Activated naive CD8-positive, alpha-beta T cell treated with anti-CD3 and anti-CD28 coated beads, Interleukin-2, amount 50 U/mL, for 24 hours (primary cell): ENCODE results near the gene DNAJB11.
A peak's percentile ranks its signal among the peaks of the same experiment; 100 is the strongest.
"Not testable (repeated sequence)": the region's sequence is repeated elsewhere in the genome, so short reads cannot be mapped to it uniquely, and the experiment has no call there.

Experiments used
- ATAC-seq: fragments of 150-1000 bp; cut with Tn5 transposase; one replicate; pipeline ENCODE4 v1.10.0; 2021
- DNase-seq: peaks from one replicate; pipeline ENCODE4 v3.0.0; 2021
- H3K27ac Mint-ChIP-seq: one replicate; pipeline ENCODE4 v1.8.0; 2021; ENCODE audit warnings: mild to moderate bottlenecking, mixed read lengths
- H3K27me3 Mint-ChIP-seq: one replicate; pipeline ENCODE4 v1.8.0; 2021; ENCODE audit warnings: mixed read lengths
- H3K36me3 Mint-ChIP-seq: one replicate; pipeline ENCODE4 v1.8.0; 2021; ENCODE audit warnings: low read depth, mixed read lengths
- H3K4me1 Mint-ChIP-seq: one replicate; pipeline ENCODE4 v1.8.0; 2021; ENCODE audit warnings: mixed read lengths
- H3K4me3 Mint-ChIP-seq: one replicate; pipeline ENCODE4 v1.8.0; 2021; ENCODE audit warnings: mild to moderate bottlenecking, moderate library complexity, mixed read lengths
- H3K9me3 Mint-ChIP-seq: one replicate; pipeline ENCODE4 v1.8.0; 2021; ENCODE audit warnings: mixed read lengths

The DNAJB11 gene

GRCh38 chr3:186570096-186570940 is at the start of gene DNAJB11:
Gene DNAJB11, plus strand, starts transcription at chr3:186570720. Its CDS starts 178 bp downstream, at chr3:186570898.
- ATAC-seq: peak; percentile 90
- peak within 1 kb of the TSS; percentile 97 for H3K4me3 Mint-ChIP-seq
- H3K36me3 Mint-ChIP-seq: peaks cover 28% of the 10 kb centered on the region
- peaks cover 60% of the 10 kb centered on the region for H3K4me1 Mint-ChIP-seq
- peak within 1 kb of the TSS; percentile 91 for H3K27ac Mint-ChIP-seq
- H3K27me3 Mint-ChIP-seq: peaks cover 3% of the 10 kb centered on the region
- peak; percentile 97 for DNase-seq
- no peaks in the 10 kb centered on the region for H3K9me3 Mint-ChIP-seq

- DNase-seq (peak; percentile 54), ATAC-seq (peak; percentile 70)
- Mint-ChIP-seq H3K27me3 (no peaks in the 10 kb centered on the region), H3K27ac (peak overlapping the region; percentile 70), H3K4me1 (peaks cover 68% of the 10 kb centered on the region), H3K9me3 (peaks cover 11% of the 10 kb centered on the region), H3K4me3 (no peak overlapping the region), H3K36me3 (peaks cover 3% of the 10 kb centered on the region)
These were observed 49.3 kb upstream of the DNAJB11 start for GRCh38 chr3:186520957-186521842.

DNA sequence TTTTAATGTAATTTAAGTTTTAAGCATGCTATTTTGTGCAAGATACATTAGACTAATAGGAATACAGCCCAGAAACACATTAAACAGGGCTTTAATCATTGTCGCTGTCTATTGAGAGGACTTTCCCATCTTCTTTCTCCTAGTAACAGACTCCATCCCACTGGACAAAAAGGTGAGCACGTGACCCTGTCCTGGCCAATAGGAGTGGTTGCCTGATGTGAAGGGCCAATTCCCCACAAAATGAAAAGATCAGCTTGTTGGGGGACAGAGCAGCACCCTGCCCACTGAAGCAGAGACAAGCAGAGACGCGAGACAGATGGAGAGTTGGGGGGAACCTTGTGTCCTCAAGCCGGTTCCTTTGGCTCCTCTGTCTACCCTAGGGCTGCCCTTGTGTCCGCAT is 47.5 kb upstream of the DNAJB11 start:
- ATAC-seq: no peak
- H3K4me1 Mint-ChIP-seq: peaks cover 66% of the 10 kb centered on the region
- no peaks in the 10 kb centered on the region for H3K9me3 Mint-ChIP-seq
- H3K27ac Mint-ChIP-seq: no peak overlapping the region
- H3K36me3 Mint-ChIP-seq: no peaks in the 10 kb centered on the region
- H3K27me3 Mint-ChIP-seq: no peaks in the 10 kb centered on the region
- no peak for DNase-seq
- no peak overlapping the region for H3K4me3 Mint-ChIP-seq

DNA sequence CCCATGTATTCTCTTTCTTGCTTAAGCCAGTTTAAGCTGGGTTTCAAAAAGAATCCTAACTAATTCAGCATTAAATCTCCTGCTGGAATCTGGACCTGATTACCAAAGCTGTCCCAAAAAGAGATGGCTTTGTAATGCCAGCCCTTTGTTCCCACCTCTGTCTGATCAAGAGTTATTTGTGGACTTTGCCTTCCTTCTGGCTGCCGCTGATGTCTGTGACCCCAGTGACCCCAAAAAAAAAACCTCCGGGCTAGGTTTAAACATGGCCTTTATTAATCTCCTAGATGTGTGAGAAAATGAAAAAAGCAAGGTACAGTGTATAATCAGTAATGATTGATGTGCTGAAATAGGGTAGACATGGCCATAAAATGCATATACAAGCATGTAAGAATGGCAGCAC is 47.1 kb upstream of the DNAJB11 start:
- Mint-ChIP-seq H3K27me3 (no peaks in the 10 kb centered on the region), H3K4me1 (peaks cover 66% of the 10 kb centered on the region), H3K9me3 (no peaks in the 10 kb centered on the region), H3K4me3 (no peak overlapping the region), H3K27ac (no peak overlapping the region), H3K36me3 (no peaks in the 10 kb centered on the region)
- DNase-seq (no peak), ATAC-seq (no peak)

GRCh38 chr3:186524616-186525015 is 45.9 kb upstream of the DNAJB11 start:
- Mint-ChIP-seq H3K36me3 (peaks cover 4% of the 10 kb centered on the region), H3K4me1 (peaks cover 66% of the 10 kb centered on the region), H3K9me3 (no peaks in the 10 kb centered on the region), H3K27me3 (no peaks in the 10 kb centered on the region), H3K4me3 (no peak overlapping the region), H3K27ac (no peak overlapping the region)
- DNase-seq (no peak), ATAC-seq (no peak)

DNA sequence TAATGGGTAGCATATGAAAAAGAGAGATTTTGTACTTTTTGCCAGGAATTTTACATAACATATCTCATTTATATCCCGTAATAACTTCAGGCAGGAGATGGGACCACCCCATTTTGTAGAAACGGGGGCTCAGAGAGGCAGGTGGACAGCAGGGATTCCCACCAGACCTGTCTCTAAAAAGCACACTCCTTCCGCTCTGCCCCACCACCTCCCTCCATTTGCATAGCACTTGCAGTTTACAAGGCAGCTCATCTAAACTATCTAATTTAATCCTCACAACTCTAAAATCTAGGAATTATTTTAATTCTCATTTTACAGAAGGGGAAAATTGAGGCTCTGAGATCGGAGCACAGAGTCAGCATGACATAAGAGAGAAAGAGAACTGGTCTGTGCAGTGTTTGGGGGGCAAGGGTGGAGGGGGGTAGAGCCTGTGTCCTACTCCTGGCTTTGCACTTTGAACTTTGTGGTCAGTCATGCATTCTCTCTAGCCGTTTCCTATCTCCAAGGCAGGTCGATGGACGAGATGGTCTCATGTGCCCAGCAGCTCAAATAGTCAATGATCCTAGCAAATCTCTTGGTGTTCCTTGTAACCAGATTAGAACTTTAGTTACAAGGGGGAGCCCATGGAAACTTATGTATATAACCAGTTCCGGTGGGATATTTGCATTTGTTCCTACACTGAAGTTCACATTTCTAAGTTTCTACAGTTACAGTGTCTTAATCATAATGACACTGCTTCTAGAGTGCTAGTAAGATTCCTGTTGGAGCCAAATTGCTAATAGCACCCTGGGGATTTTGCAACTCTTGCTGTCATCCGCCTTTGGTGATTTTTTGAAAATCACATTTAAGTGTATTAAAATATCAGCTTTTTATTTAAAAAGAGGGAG is 44.9 kb upstream of the DNAJB11 start:
- no peak overlapping the region for H3K4me3 Mint-ChIP-seq

GRCh38 chr3:186526256-186526606 is 44.3 kb upstream of the DNAJB11 start:
- no peak for ATAC-seq
- Mint-ChIP-seq H3K27me3 (no peaks in the 10 kb centered on the region), H3K4me1 (peaks cover 64% of the 10 kb centered on the region), H3K9me3 (no peaks in the 10 kb centered on the region), H3K36me3 (peaks cover 4% of the 10 kb centered on the region), H3K27ac (peak overlapping the region; percentile 49), H3K4me3 (no peak overlapping the region)
- DNase-seq: no peak

More for the DNA sequence above, 44.9 kb upstream of the DNAJB11 start:
- Mint-ChIP-seq H3K4me1 (peaks cover 65% of the 10 kb centered on the region), H3K27ac (peak overlapping the region; percentile 49), H3K36me3 (peaks cover 4% of the 10 kb centered on the region), H3K9me3 (no peaks in the 10 kb centered on the region), H3K27me3 (no peaks in the 10 kb centered on the region)
- DNase-seq (no peak), ATAC-seq (no peak)

DNA sequence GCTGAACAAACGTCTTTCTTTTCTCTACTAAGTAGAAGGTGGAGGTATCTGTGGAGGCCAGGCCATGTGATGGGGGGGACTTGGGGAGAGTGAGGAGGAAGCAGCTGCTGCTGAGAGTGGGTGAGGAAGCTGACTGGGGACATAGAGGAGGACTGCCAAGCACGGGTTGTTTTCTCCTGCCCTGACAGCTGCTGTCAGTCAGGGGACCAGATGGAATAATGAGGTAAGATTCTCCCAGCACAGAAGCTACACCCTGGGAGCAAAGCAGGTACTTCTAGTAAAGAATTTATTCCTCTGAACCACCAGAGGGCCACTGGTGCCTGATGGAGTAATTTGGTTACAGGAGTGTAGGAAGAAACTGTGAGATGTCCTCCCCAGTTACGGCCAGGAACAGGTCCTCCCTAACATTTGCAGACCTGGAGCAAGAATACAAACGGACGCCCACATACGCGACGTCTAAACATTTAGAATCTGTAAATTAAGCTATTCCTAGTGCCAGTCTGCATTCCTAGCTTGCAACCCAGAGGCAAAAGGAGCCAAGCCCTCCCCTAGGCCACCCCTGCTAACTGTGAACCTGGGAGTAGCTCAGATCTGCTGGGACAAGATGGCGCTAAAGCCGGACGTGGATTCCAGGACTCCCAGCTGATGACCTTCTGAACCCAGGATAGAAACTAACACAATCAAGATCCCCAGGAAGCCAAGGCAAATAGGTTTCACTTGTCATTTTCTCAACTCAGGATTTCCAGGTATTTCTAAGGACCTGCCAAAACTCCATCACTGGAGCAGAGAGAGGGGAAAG is 41.1 kb upstream of the DNAJB11 start:
- peak overlapping the region; percentile 47 for H3K27ac Mint-ChIP-seq
- H3K36me3 Mint-ChIP-seq: peaks cover 4% of the 10 kb centered on the region
- no peak for DNase-seq
- ATAC-seq: no peak
- no peaks in the 10 kb centered on the region for H3K27me3 Mint-ChIP-seq
- H3K4me3 Mint-ChIP-seq: no peak overlapping the region
- peaks cover 78% of the 10 kb centered on the region for H3K4me1 Mint-ChIP-seq
- no peaks in the 10 kb centered on the region for H3K9me3 Mint-ChIP-seq

DNA sequence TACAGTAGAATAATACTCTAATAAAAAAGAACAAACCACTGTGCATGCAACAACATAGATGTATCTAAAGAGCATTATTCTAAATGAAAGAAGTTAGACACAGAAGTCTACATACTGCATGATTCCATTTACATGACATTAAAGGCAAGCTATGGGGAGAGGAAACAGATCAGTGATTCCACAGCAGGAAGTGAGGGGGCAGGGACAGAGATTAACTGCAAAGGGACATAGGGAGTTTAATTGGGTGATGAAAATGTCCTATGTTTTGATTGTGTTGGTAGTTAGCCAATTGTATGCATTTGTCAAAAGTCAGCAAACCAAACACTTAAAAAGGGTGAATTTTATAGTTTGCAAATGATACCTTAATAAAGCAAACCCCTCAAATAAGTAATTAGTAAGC is 40.1 kb upstream of the DNAJB11 start:
- Mint-ChIP-seq H3K4me1 (peaks cover 89% of the 10 kb centered on the region), H3K27me3 (no peaks in the 10 kb centered on the region), H3K9me3 (no peaks in the 10 kb centered on the region), H3K4me3 (no peak overlapping the region), H3K36me3 (peaks cover 4% of the 10 kb centered on the region), H3K27ac (peak overlapping the region; percentile 0)
- ATAC-seq (no peak), DNase-seq (no peak)

DNA sequence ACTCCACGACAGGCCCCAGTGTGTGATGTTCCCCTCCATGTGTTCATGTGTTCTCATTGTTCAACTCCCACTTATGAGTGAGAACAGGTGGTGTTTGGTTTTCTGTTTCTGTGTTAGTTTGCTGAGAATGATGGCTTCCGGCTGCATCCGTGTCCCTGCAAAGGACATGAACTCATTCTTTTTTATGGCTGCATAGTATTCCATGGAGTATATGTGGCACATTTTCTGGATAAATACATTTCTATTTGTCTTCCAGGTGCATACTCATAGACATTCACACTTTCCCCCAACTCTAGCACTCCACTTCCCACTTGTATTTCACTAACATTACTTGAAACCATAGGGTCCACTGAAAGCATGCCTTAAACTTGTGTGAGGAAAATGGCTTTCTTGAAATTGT is 38.8 kb upstream of the DNAJB11 start:
- not testable (repeated sequence) for H3K36me3 Mint-ChIP-seq, DNase-seq, ATAC-seq, H3K27me3 Mint-ChIP-seq, H3K4me3 Mint-ChIP-seq, H3K9me3 Mint-ChIP-seq, H3K27ac Mint-ChIP-seq
- H3K4me1 Mint-ChIP-seq: peaks cover 93% of the 10 kb centered on the region

GRCh38 chr3:186532598-186533072 is 37.9 kb upstream of the DNAJB11 start:
- Mint-ChIP-seq H3K9me3 (no peaks in the 10 kb centered on the region), H3K4me1 (peaks cover 96% of the 10 kb centered on the region), H3K27ac (peak overlapping the region; percentile 95), H3K27me3 (no peaks in the 10 kb centered on the region), H3K36me3 (peaks cover 4% of the 10 kb centered on the region), H3K4me3 (no peak overlapping the region)
- ATAC-seq: no peak
- no peak for DNase-seq

DNA sequence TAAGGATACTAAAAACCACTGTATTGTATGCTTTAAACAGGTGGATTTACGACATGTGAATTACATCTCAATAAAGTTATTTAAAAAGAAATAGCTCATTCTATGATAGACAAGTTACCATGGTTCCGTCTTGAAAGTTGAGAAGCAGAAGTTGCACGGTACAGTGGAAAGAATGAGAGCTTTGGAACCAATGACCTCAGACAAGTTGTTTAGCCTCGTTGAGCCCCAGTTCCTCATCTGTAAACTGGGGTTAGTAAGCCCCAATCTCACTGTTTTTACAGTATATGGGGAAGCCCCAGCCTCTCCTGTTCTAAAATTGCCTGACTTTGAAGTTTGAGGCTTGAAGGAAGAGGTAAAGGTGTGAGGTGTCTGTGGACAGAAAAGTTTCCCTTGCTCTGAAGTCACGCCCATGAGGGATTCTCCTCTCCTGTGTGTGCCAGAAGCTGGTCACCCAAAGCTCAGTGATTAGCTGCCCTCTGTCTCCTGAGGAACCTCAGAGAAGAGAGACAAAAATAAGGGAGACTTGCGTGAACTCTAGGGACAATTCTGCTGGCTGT is 36.3 kb upstream of the DNAJB11 start:
- H3K9me3 Mint-ChIP-seq: no peaks in the 10 kb centered on the region
- ATAC-seq: peak; percentile 83
- peak; percentile 55 for DNase-seq
- peak overlapping the region; percentile 67 for H3K4me3 Mint-ChIP-seq
- peaks cover 2% of the 10 kb centered on the region for H3K36me3 Mint-ChIP-seq
- H3K4me1 Mint-ChIP-seq: peaks cover 96% of the 10 kb centered on the region
- peak overlapping the region; percentile 95 for H3K27ac Mint-ChIP-seq
- no peaks in the 10 kb centered on the region for H3K27me3 Mint-ChIP-seq
